NCI-H1048 (cell line): ENCODE measurements around the gene MAGI1.

Experiments used
- DNase-seq: peaks from one replicate; lab custom pipeline; 2025; lab: John Stamatoyannopoulos, UW

The MAGI1 gene

GRCh38 chr3:65945480-65945879 is 93.2 kb downstream of the MAGI1 start:
- no peak for DNase-seq

GRCh38 chr3:65944252-65944651 is 94.5 kb downstream of the MAGI1 start:
- DNase-seq = no peak

GRCh38 chr3:65939801-65940246 is 98.9 kb downstream of the MAGI1 start:
- no peak for DNase-seq

GRCh38 chr3:65939184-65939583 is 99.5 kb downstream of the MAGI1 start:
- no peak for DNase-seq

- DNase-seq = no peak
Observed at GRCh38 chr3:65938676-65939075, 100.0 kb downstream of the MAGI1 start.

- no peak for DNase-seq
Observed at GRCh38 chr3:65938147-65938546, 100.6 kb downstream of the MAGI1 start.

GRCh38 chr3:65936908-65937638 is 101.6 kb downstream of the MAGI1 start:
- DNase-seq = no peak

GRCh38 chr3:65935724-65936123 is 103.0 kb downstream of the MAGI1 start:
- DNase-seq = no peak

GRCh38 chr3:65930648-65931047 is 108.1 kb downstream of the MAGI1 start:
- no peak for DNase-seq

GRCh38 chr3:65928110-65928509 is 110.6 kb downstream of the MAGI1 start:
- DNase-seq = no peak

GRCh38 chr3:65927576-65927975 is 111.1 kb downstream of the MAGI1 start:
- DNase-seq = no peak

GRCh38 chr3:65925254-65925954 is 113.3 kb downstream of the MAGI1 start:
- no peak for DNase-seq

- DNase-seq = no peak
Observed at GRCh38 chr3:65924762-65925161, 114.0 kb downstream of the MAGI1 start.

GRCh38 chr3:65922441-65922840 is 116.3 kb downstream of the MAGI1 start:
- DNase-seq = no peak

GRCh38 chr3:65919826-65920225 is 118.9 kb downstream of the MAGI1 start:
- no peak for DNase-seq

GRCh38 chr3:65915477-65915876 is 123.2 kb downstream of the MAGI1 start:
- no peak for DNase-seq

- DNase-seq = no peak
Observed at GRCh38 chr3:65914740-65915367, 123.9 kb downstream of the MAGI1 start.

GRCh38 chr3:65914032-65914739 is 124.5 kb downstream of the MAGI1 start:
- no peak for DNase-seq

GRCh38 chr3:65912647-65913046 is 126.1 kb downstream of the MAGI1 start:
- no peak for DNase-seq

GRCh38 chr3:65908588-65908987 is 130.1 kb downstream of the MAGI1 start:
- no peak for DNase-seq

GRCh38 chr3:65907232-65908130 is 131.2 kb downstream of the MAGI1 start:
- no peak for DNase-seq
